Keratinocyte (primary cell): Measurements from ENCODE around the gene HCST. TPM values are rescaled to one million over a fixed set of nuclear protein-coding genes. Genes with fewer than 3 reads are reported as not detected.

Experiments
- DNase-seq: peaks from one replicate; pipeline ENCODE4 v3.0.0-alpha.2; 2011; ENCODE audit warnings: low read depth, missing footprints, low spot score
- FAIRE-seq: peaks from 2 replicates; lab custom pipeline; 2011; peaks lifted over from hg19 to GRCh38; lab: Jason Lieb, UNC
- H2AFZ ChIP-seq: 2 replicates; pipeline ENCODE4 v1.6.0; 2012; ENCODE audit warnings: low read length, control low read depth, inconsistent platforms; ENCODE audit not compliant: control insufficient read depth
- H3K27ac ChIP-seq: 2 replicates; pipeline ENCODE4 v1.5.1; 2011; ENCODE audit warnings: low read length; ENCODE audit not compliant: control insufficient read depth, insufficient read depth
- H3K27me3 ChIP-seq: 3 replicates; pipeline ENCODE4 v1.6.0; 2011; ENCODE audit warnings: low read length; ENCODE audit not compliant: control insufficient read depth, insufficient read depth; ENCODE audit errors: extremely low read depth
- H3K36me3 ChIP-seq, 2 experiments: 2 replicates in 1 of 2; 3 replicates in 1 of 2; pipeline ENCODE4 v1.5.1; 2011; ENCODE audit warnings: low read length in 2 of 2, mild to moderate bottlenecking in 1 of 2; ENCODE audit not compliant: control insufficient read depth in 2 of 2, insufficient read depth in 2 of 2; ENCODE audit errors: extremely low read depth in 1 of 2
- H3K4me1 ChIP-seq: 3 replicates; pipeline ENCODE4 v1.5.1; 2011; ENCODE audit warnings: low read length; ENCODE audit not compliant: control insufficient read depth, insufficient read depth; ENCODE audit errors: extremely low read depth
- H3K4me2 ChIP-seq: 3 replicates; pipeline ENCODE4 v1.6.0; 2011; ENCODE audit warnings: low read depth, low read length; ENCODE audit not compliant: control insufficient read depth, insufficient read depth; ENCODE audit errors: extremely low read depth
- H3K4me3 ChIP-seq, 3 experiments: fragments of 200-600 bp in 1 of 3; sonication (generic) in 1 of 3; 2 replicates in 2 of 3; 3 replicates in 1 of 3; pipeline ENCODE4 v1.5.1; 2011 to 2016; ENCODE audit warnings: low read length in 3 of 3, mild to moderate bottlenecking in 3 of 3, control low read depth in 2 of 3, inconsistent platforms in 1 of 3, low read depth in 1 of 3, mixed read lengths in 1 of 3, mixed run types in 1 of 3, moderate library complexity in 1 of 3; ENCODE audit not compliant: control insufficient read depth in 2 of 3, insufficient read depth in 2 of 3; ENCODE audit errors: extremely low read depth in 1 of 3
- H3K79me2 ChIP-seq: 2 replicates; pipeline ENCODE4 v1.6.0; 2012; ENCODE audit warnings: low read length; ENCODE audit not compliant: control insufficient read depth, insufficient read depth
- H3K9ac ChIP-seq: 3 replicates; pipeline ENCODE4 v1.6.0; 2011; ENCODE audit warnings: low read length; ENCODE audit not compliant: control insufficient read depth, insufficient read depth; ENCODE audit errors: extremely low read depth
- H3K9me1 ChIP-seq: 3 replicates; pipeline ENCODE4 v1.6.0; 2011; ENCODE audit warnings: low read length; ENCODE audit not compliant: control insufficient read depth, insufficient read depth; ENCODE audit errors: extremely low read depth
- H3K9me3 ChIP-seq: 2 replicates; pipeline ENCODE4 v1.5.1; 2012; ENCODE audit warnings: low read depth, low read length; ENCODE audit not compliant: control insufficient read depth
- H4K20me1 ChIP-seq: 3 replicates; pipeline ENCODE4 v1.6.0; 2011; ENCODE audit warnings: low read length; ENCODE audit not compliant: control insufficient read depth, insufficient read depth; ENCODE audit errors: extremely low read depth
- CTCF ChIP-seq, 3 experiments: IDR thresholded peaks in 1 of 3; conservative IDR thresholded peaks in 1 of 3; optimal IDR thresholded peaks in 1 of 3; 2 replicates in 2 of 3; 3 replicates in 1 of 3; pipeline versions ENCODE3 to v1.5.1; 2011; ENCODE audit warnings: low read length in 3 of 3, mild to moderate bottlenecking in 3 of 3, moderate library complexity in 2 of 3, control low read depth in 1 of 3, inconsistent platforms in 1 of 3; ENCODE audit not compliant: insufficient read depth in 2 of 3; ENCODE audit errors: extremely low read depth in 1 of 3
- EZH2 ChIP-seq: IDR thresholded peaks from one replicate; pipeline ENCODE4 v1.6.1; 2012; ENCODE audit warnings: inconsistent platforms, mild to moderate bottlenecking, low read length, moderate library complexity
- dilution Hi-C: fragments of 300-500 bp; cut with MboI; formaldehyde crosslinking; loops from one replicate; pipeline ENCODE4 v1.7.0; 2020; ENCODE audit warnings: low sequenced_read_pairs; ENCODE audit not compliant: extremely low pct_ligation_motif_present
- polyA plus RNA-seq, 5 experiments: library from polyadenylated mRNA; depleted of rRNA in 3 of 5; stranded (reverse) in 3 of 5; stranded (forward) in 1 of 5; unstranded in 1 of 5; fragments of >200 nt; gene quantifications; 1 replicate in 1 of 5; 2 replicates in 3 of 5; 3 replicates in 1 of 5; pipeline versions ENCODE4 v1.2.1 to v1.2.3, GENCODE V29; 2011 to 2012; ENCODE audit warnings: missing spikeins in 2 of 5, low read depth in 1 of 5, low replicate concordance in 1 of 5

Gene HCST
- polyA plus RNA-seq, 1 donor (not counting 4 experiments of a cell fraction or from before 2014, with no cell fraction given): 0.25 TPM

GRCh38 chr19:35931161-35931873 is 29.0 kb downstream of the HCST start:
- H3K4me3 ChIP-seq: peak overlapping the region; percentile 17 to 64 (median 55)
- FAIRE-seq (peak; percentile 67), DNase-seq (peak; percentile 96)
- TF ChIP-seq CTCF (optimal IDR thresholded peaks at IDR 0.05 in 1 of 3, IDR thresholded peaks at IDR 0.05 in 1 of 3, conservative IDR thresholded peaks at IDR 0.05 in 1 of 3; ENCODE audit: extremely low read depth in 1 of 3, insufficient read depth in 2 of 3, low read length in 3 of 3) (peak; percentile 91 to 100 (median 94)), EZH2 (no peak)
- dilution Hi-C loops: no loop called here
- H3K9ac ChIP-seq: peak overlapping the region; percentile 30
- H3K27me3 ChIP-seq: no peaks in the 10 kb centered on the region
- H3K4me1 ChIP-seq: peaks cover 9% of the 10 kb centered on the region
- no peak overlapping the region for H3K27ac ChIP-seq
- no peaks in the 10 kb centered on the region for H3K36me3 ChIP-seq
- no peaks in the 10 kb centered on the region for H3K79me2 ChIP-seq
- H3K4me2 ChIP-seq: peak overlapping the region; percentile 90
- H3K9me1 ChIP-seq: no peaks in the 10 kb centered on the region
- no peaks in the 10 kb centered on the region for H3K9me3 ChIP-seq
- H4K20me1 ChIP-seq: no peaks in the 10 kb centered on the region
- H2AFZ ChIP-seq: peak overlapping the region; percentile 88

GRCh38 chr19:35931874-35932202 is 29.5 kb downstream of the HCST start:
- no peaks in the 10 kb centered on the region for H4K20me1 ChIP-seq
- no peaks in the 10 kb centered on the region for H3K79me2 ChIP-seq
- no peak overlapping the region for H3K27ac ChIP-seq
- H3K4me2 ChIP-seq: peak overlapping the region; percentile 45
- peak overlapping the region; percentile 59 for H2AFZ ChIP-seq
- DNase-seq (no peak), FAIRE-seq (no peak)
- no peak overlapping the region for H3K4me3 ChIP-seq
- H3K9ac ChIP-seq: no peak overlapping the region
- no peak for TF ChIP-seq EZH2
- TF ChIP-seq CTCF (optimal IDR thresholded peaks at IDR 0.05 in 1 of 3, IDR thresholded peaks at IDR 0.05 in 1 of 3, conservative IDR thresholded peaks at IDR 0.05 in 1 of 3; ENCODE audit: extremely low read depth in 1 of 3, insufficient read depth in 2 of 3, low read length in 3 of 3): no peak
- H3K9me1 ChIP-seq: no peaks in the 10 kb centered on the region
- H3K4me1 ChIP-seq: peaks cover 11% of the 10 kb centered on the region
- dilution Hi-C loops: no loop called here
- H3K9me3 ChIP-seq: no peaks in the 10 kb centered on the region
- H3K36me3 ChIP-seq: no peaks in the 10 kb centered on the region
- H3K27me3 ChIP-seq: no peaks in the 10 kb centered on the region
